ENCODE data around the gene ARHGAP6. TPM values are rescaled to one million over a fixed set of nuclear protein-coding genes. Genes with fewer than 3 reads are reported as not detected.

Gene ARHGAP6
- total RNA-seq, 1 donor from 2014 or later, result 4.9 TPM

GRCh38 chrX:11445540-11445939 is 220.2 kb downstream of the ARHGAP6 start:
- no peak for DNase-seq (ENCODE audit: low read depth)
- no peak overlapping the region for H3K4me3 ChIP-seq (ENCODE audit: low read depth, low read length)
- TF ChIP-seq CTCF (conservative IDR thresholded peaks at IDR 0.05; ENCODE audit: low read depth, low read length), result no peak

- H3K4me3 ChIP-seq (ENCODE audit: low read depth, low read length), result no peak overlapping the region
- DNase-seq (ENCODE audit: low read depth), result no peak
- no peak for TF ChIP-seq CTCF (conservative IDR thresholded peaks at IDR 0.05; ENCODE audit: low read depth, low read length)
Measured at GRCh38 chrX:11444052-11444451, 221.7 kb downstream of the ARHGAP6 start.

GRCh38 chrX:11439846-11440245 is 225.9 kb downstream of the ARHGAP6 start:
- TF ChIP-seq CTCF (conservative IDR thresholded peaks at IDR 0.05; ENCODE audit: low read depth, low read length), result no peak
- no peak for DNase-seq (ENCODE audit: low read depth)
- no peak overlapping the region for H3K4me3 ChIP-seq (ENCODE audit: low read depth, low read length)

GRCh38 chrX:11438767-11439166 is 227.0 kb downstream of the ARHGAP6 start:
- TF ChIP-seq CTCF (conservative IDR thresholded peaks at IDR 0.05; ENCODE audit: low read depth, low read length), result no peak
- no peak overlapping the region for H3K4me3 ChIP-seq (ENCODE audit: low read depth, low read length)
- DNase-seq (ENCODE audit: low read depth), result no peak

- DNase-seq (ENCODE audit: low read depth), result no peak
- no peak overlapping the region for H3K4me3 ChIP-seq (ENCODE audit: low read depth, low read length)
- TF ChIP-seq CTCF (conservative IDR thresholded peaks at IDR 0.05; ENCODE audit: low read depth, low read length), result no peak
Measured at GRCh38 chrX:11438380-11438723, 227.4 kb downstream of the ARHGAP6 start.

GRCh38 chrX:11437642-11438379 is 227.9 kb downstream of the ARHGAP6 start:
- H3K4me3 ChIP-seq (ENCODE audit: low read depth, low read length), result peak overlapping the region; percentile 19
- TF ChIP-seq CTCF (conservative IDR thresholded peaks at IDR 0.05; ENCODE audit: low read depth, low read length), result no peak
- no peak for DNase-seq (ENCODE audit: low read depth)

- no peak for DNase-seq (ENCODE audit: low read depth)
- no peak for TF ChIP-seq CTCF (conservative IDR thresholded peaks at IDR 0.05; ENCODE audit: low read depth, low read length)
- no peak overlapping the region for H3K4me3 ChIP-seq (ENCODE audit: low read depth, low read length)
Measured at GRCh38 chrX:11435568-11435967, 230.2 kb downstream of the ARHGAP6 start.

All from epithelial cell of proximal tubule (primary cell).